Measurements from ENCODE around the gene PPM1H. TPM values are rescaled to one million over a fixed set of nuclear protein-coding genes. Genes with fewer than 3 reads are reported as not detected.
A peak's percentile ranks its signal among the peaks of the same experiment; 100 is the strongest.

The PPM1H gene
- total and polyA plus RNA-seq, 8 donors, result 0.29 to 12.5 (median 3.7) TPM

DNA sequence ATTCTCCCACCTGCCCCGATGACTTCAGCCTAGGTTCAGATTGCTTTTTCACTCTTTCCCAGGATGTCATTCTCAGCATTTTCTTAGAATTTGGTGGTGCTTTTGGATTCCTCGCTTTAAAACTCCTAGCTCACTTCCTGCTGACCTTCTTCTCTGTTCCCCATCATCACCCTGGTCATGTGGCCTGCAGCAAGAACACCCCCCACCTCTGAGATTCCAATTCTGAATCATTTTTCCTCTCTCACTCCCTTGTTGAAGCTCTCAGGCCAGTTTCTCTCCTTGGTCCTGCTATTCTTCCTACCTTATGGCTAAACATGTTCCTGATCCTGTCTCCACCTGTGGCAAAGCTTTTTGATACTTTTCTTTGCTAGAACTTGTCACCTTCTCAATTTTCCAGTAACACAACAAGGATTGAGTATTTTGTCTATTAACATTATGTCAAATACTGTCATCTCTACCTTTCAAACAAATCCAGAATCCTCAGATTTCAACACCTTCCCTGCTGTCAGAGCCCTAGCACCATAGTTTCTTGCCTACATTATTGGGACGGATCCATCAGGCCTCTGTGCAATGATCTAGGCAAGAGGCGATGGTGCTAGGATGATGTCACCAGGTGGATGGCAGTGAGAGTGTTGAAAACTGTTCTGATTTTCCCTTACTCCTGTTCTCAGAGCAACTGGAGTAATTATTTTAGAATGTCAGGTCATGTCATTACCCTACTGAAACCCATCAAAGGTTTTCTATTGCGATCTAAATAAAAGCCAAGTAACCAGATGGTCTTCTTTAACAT is 234.7 kb downstream of the PPM1H start:
- Histone ChIP-seq H3K36me3 (no peaks in the 10 kb centered on the region), H3K9me3 (no peaks in the 10 kb centered on the region), H3K4me3 (no peak overlapping the region), H3K27ac (no peak overlapping the region), H3K27me3 (no peaks in the 10 kb centered on the region), H3K4me1 (peaks cover 7 to 18% (median 14%) of the 10 kb centered on the region in 4 donors)
- no peak for DNase-seq
- intact Hi-C loops (cut with DNase I; ENCODE audit: low total_unique reads), result no loop called here
- 93 to 97% (median 94%) methylated on average over 5 of the region's 5 CpGs for WGBS, 5 donors
- TF ChIP-seq POLR2A (IDR thresholded peaks at IDR 0.05), result no peak
- no peak for TF ChIP-seq EP300 (IDR thresholded peaks at IDR 0.05)
- TF ChIP-seq POLR2AphosphoS5 (IDR thresholded peaks at IDR 0.05), result no peak
- TF ChIP-seq, protein P1, sequence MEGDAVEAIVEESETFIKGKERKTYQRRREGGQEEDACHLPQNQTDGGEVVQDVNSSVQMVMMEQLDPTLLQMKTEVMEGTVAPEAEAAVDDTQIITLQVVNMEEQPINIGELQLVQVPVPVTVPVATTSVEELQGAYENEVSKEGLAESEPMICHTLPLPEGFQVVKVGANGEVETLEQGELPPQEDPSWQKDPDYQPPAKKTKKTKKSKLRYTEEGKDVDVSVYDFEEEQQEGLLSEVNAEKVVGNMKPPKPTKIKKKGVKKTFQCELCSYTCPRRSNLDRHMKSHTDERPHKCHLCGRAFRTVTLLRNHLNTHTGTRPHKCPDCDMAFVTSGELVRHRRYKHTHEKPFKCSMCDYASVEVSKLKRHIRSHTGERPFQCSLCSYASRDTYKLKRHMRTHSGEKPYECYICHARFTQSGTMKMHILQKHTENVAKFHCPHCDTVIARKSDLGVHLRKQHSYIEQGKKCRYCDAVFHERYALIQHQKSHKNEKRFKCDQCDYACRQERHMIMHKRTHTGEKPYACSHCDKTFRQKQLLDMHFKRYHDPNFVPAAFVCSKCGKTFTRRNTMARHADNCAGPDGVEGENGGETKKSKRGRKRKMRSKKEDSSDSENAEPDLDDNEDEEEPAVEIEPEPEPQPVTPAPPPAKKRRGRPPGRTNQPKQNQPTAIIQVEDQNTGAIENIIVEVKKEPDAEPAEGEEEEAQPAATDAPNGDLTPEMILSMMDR (IDR thresholded peaks at IDR 0.05), result no peak

DNA sequence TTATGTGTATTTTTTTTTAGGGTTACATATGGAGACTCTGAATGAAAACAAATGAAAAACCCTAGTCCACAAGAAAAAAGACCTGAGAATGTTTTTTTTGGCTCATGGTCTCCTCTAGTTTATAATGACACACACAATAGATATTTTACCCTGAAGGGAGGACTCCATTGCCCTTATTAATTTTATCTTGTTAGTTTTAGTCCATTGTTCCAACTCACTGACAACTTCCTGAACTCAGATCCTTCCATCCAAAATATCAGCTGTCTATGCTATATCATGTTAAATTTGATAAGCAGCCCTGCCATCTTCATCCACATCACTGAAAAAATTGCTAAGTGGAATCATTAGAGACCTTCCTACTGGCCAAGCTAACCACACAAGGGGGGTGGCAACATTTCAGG is 236.2 kb downstream of the PPM1H start:
- peaks cover 0 to under 1% (median 0%) of the 10 kb centered on the region in 4 donors for H3K36me3 ChIP-seq
- intact Hi-C loops (cut with DNase I; ENCODE audit: low total_unique reads), result no loop called here
- H3K27ac ChIP-seq, result no peak overlapping the region
- no peak for DNase-seq
- TF ChIP-seq POLR2A (IDR thresholded peaks at IDR 0.05), result no peak
- no peak for TF ChIP-seq EP300 (IDR thresholded peaks at IDR 0.05)
- TF ChIP-seq, protein P1 (IDR thresholded peaks at IDR 0.05), result no peak
- no peak for TF ChIP-seq POLR2AphosphoS5 (IDR thresholded peaks at IDR 0.05)
- H3K4me1 ChIP-seq, result peaks cover 7 to 19% (median 13%) of the 10 kb centered on the region in 4 donors
- no peaks in the 10 kb centered on the region for H3K27me3 ChIP-seq
- H3K9me3 ChIP-seq, result no peaks in the 10 kb centered on the region
- H3K4me3 ChIP-seq, result no peak overlapping the region

DNA sequence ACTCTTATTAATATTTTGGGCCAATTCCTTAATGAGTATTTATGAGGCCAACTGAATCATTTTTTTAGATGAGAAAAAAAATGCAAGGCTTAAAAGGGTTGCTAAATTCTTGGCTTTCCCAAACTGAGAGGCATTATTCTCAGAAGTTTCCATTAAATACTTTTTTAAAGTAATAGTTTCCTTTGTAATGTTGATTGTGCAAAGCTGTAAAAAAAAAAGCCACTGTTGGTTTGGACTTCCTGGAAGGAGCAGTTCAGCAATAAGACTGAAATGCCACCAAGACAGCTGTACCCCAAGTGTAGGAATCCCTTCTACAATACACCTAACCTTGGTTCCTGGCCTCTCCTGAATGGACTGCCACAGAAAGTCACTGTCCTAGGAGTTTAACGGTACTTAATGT is 237.1 kb downstream of the PPM1H start:
- 84 to 93% (median 87%) methylated on average over 1 of the region's 1 CpG for WGBS, 5 donors
- Histone ChIP-seq H3K36me3 (peaks cover 0 to 7% (median 6%) of the 10 kb centered on the region in 4 donors), H3K9me3 (no peaks in the 10 kb centered on the region), H3K4me1 (peaks cover under 1 to 19% (median 5%) of the 10 kb centered on the region in 4 donors), H3K4me3 (no peak overlapping the region), H3K27ac (peak overlapping the region in 1 of 5 donors; percentile 29), H3K27me3 (no peaks in the 10 kb centered on the region)
- DNase-seq, result no peak
- intact Hi-C loops (cut with DNase I; ENCODE audit: low total_unique reads), result no loop called here
- TF ChIP-seq EP300 (IDR thresholded peaks at IDR 0.05) (no peak), POLR2A (IDR thresholded peaks at IDR 0.05) (no peak), POLR2AphosphoS5 (IDR thresholded peaks at IDR 0.05) (no peak)
- TF ChIP-seq, protein P1 (IDR thresholded peaks at IDR 0.05), result no peak

DNA sequence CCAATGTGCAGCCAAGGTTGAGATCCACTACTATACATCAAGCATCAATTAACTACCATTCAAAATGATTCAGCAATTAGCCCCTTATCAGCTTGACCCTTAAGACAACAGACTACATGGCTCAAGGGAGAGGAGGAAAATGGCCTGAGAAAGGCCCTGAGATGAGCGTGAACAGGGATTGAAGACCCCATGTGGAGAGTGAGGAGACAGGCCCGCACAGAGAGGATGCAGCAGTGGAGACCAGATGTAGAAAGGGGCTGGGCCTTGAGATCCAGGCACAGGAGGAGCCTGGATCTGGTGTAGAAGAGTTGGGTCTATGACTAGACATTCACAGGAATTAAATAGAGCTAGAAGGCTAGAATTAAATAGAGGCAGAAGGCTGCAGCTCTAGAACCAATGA is 239.3 kb downstream of the PPM1H start:
- peaks cover 0 to 12% (median 0%) of the 10 kb centered on the region in 4 donors for H3K4me1 ChIP-seq
- H3K36me3 ChIP-seq, result peaks cover 0 to 15% (median 11%) of the 10 kb centered on the region in 4 donors
- no peaks in the 10 kb centered on the region for H3K27me3 ChIP-seq
- H3K27ac ChIP-seq, result no peak overlapping the region
- H3K9me3 ChIP-seq, result no peaks in the 10 kb centered on the region
- intact Hi-C loops (cut with DNase I; ENCODE audit: low total_unique reads), result no loop called here
- DNase-seq, result no peak
- no peak for TF ChIP-seq EP300 (IDR thresholded peaks at IDR 0.05)
- TF ChIP-seq POLR2AphosphoS5 (IDR thresholded peaks at IDR 0.05), result no peak
- TF ChIP-seq, protein P1 (IDR thresholded peaks at IDR 0.05), result no peak
- TF ChIP-seq POLR2A (IDR thresholded peaks at IDR 0.05), result no peak
- no peak overlapping the region for H3K4me3 ChIP-seq
- 83 to 92% (median 91%) methylated on average over 2 of the region's 2 CpGs for WGBS, 5 donors

Data from stomach (tissue), 9 donors.